Activated T-helper 1 cell treated with Interleukin-2 at 50 U/mL for 16 hours (primary cell): ENCODE measurements around the gene FBXO45.
"Not testable (repeated sequence)": the region's sequence is repeated elsewhere in the genome, so short reads cannot be mapped to it uniquely, and the experiment has no call there.

Source experiments
- DNase-seq: peaks from one replicate; pipeline ENCODE4 v3.0.0-alpha.2; 2020; ENCODE audit warnings: low read depth

The FBXO45 gene

GRCh38 chr3:196619223-196619622 lies 50.8 kb downstream of the FBXO45 start:
- DNase-seq: no peak

- DNase-seq: not testable (repeated sequence)
Observed at GRCh38 chr3:196619627-196620026, 51.2 kb downstream of the FBXO45 start.

GRCh38 chr3:196620161-196620604 lies 51.7 kb downstream of the FBXO45 start:
- no peak for DNase-seq

DNA sequence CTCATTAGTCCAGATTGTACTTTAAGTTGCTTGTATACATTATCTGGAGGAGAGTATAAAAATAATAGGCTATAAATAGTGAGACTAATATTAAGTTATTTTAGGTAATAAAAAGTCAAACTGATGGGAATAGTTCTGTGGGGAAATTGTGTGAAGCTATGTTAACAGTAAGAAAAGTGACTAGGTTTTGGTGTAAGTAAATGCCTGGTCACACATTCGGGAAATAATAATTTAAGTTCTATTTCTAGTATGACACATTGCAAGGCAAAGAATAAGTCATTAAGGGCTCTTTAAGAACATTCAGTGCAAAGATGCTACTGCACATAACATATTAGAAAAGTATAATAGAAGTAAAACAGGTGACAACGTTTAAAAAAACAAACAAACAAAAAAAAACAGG lies 52.2 kb downstream of the FBXO45 start:
- no peak for DNase-seq

DNA sequence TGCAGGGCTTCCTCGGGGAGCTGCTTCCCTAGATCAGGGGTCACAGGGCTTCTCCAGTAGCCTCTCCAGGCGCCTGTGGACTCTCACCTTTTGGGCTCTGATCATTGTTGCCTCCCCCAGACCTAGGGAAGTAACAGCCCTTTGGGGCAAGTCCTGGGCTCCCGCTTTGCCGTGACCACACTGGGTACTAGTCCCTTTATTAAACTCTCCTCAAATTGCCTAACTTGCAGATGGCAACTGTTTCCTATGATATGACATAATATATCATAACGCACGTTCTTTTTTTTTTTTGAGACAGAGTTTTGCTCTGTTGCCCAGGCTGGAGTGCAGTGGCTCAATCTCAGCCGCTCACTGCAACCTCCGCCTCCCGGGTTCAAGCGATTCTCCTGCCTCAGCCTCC lies 53.2 kb downstream of the FBXO45 start:
- no peak for DNase-seq

- DNase-seq: no peak
Observed at GRCh38 chr3:196624067-196624790, 55.8 kb downstream of the FBXO45 start.

DNA sequence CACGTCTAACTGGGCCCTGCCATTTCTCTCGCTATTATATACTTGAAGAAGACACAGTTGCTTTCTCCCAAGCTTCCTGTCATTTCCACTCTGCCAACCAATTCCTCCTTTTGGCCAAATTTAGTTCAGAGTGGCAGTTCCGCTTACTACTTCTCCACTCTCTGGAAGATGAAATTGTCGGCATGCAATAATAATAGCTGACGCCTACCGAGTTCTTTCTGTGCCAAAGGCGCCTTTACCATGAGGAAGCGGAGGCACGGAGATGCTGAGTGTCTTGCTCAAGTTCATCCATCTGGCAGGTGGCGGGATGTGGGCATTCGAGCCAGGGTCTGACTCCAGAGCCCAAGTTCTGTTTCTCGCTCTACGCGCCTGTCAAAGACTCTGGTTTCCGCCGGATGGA lies 56.4 kb downstream of the FBXO45 start:
- DNase-seq: no peak

- DNase-seq: no peak
Observed at GRCh38 chr3:196625331-196625730, 56.9 kb downstream of the FBXO45 start.

GRCh38 chr3:196627918-196628231 lies 59.4 kb downstream of the FBXO45 start:
- no peak for DNase-seq

- DNase-seq: no peak
Observed at GRCh38 chr3:196629228-196629627, 60.8 kb downstream of the FBXO45 start.

- DNase-seq: no peak
Observed at GRCh38 chr3:196631682-196632045, 63.2 kb downstream of the FBXO45 start.

DNA sequence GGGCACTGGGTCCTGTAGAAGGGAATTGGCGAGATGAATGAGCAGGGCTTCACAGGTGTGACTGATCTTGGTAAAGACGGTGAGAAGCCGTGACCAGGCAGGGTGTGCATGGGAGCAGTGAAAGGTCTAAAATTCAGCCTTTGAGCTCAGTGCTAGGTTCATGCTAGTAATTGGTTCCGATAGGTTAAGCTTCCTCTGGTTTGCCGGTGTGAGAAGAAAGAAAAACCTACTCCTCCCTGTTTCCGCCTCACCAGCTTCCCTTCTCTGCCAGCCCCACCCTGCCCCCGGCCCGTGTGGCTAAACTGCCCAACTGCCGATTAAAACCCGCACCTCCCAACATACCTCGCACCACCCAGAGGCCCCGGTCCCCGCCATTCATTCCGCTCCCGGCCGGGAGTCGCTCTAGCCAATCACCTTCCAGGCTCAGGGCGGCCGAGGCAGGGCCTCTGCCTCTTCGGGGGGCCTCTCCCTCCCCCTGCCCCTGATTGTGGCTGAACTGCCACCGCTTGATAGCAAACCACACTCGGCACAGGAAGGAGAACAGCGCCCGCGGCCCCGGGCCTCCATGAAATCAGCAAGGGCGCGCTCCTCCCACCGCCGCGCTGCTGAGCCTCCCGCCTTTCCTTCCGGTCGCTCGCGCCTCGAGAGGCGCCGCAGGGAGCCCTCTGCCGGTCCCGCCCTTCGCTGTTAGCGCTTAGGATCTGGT lies 63.7 kb downstream of the FBXO45 start:
- peak; percentile 85 for DNase-seq

DNA sequence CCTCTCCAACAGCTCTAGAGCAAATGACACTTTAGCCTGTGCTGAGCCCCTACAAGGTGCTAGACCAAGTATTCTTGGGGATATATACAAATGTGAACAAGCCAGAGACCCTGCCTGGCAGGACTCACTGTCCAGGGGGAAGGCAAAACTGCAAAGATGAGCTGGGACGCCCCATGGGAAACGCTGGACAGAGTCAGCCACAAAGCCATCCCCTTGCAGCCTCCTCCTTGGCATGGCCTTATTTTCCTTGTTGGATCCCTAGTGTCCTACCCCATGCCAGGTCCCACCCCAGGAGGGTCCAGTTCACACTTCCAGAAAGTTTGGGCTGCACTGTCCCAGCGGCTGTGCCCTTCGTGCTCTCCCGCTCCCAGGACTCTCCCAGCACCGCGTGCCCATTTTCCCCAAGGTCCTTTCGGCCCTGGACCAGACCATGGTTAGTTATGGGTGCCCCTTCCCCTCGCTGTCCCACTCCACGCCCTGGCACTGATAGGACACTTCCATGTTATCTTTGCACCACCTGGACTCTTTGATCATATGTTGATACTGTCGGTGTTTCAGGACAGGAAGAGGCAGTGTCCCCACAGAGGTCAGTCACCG lies 65.2 kb downstream of the FBXO45 start:
- DNase-seq: no peak

DNA sequence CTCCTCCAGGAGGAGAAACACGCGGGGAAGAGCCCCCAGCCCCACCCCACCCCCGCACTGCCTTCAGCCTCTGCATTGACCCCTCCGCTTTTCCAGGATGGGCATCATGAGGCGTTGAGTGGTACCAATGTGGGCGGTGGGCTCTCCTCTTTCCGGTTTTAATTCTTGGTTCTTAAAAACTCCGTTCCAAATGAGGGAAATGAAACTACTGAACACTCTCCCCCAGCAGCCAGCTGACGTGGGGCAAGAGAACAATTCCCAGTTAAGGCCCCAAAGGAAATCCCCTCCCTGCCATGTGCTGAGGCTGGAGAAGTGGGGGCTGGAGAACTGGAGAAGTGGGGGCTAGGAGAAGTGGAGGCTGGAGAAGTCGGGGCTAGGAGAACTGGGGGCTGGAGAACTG lies 65.8 kb downstream of the FBXO45 start:
- DNase-seq: no peak

- no peak for DNase-seq
Observed at GRCh38 chr3:196634829-196635228, 66.4 kb downstream of the FBXO45 start.

DNA sequence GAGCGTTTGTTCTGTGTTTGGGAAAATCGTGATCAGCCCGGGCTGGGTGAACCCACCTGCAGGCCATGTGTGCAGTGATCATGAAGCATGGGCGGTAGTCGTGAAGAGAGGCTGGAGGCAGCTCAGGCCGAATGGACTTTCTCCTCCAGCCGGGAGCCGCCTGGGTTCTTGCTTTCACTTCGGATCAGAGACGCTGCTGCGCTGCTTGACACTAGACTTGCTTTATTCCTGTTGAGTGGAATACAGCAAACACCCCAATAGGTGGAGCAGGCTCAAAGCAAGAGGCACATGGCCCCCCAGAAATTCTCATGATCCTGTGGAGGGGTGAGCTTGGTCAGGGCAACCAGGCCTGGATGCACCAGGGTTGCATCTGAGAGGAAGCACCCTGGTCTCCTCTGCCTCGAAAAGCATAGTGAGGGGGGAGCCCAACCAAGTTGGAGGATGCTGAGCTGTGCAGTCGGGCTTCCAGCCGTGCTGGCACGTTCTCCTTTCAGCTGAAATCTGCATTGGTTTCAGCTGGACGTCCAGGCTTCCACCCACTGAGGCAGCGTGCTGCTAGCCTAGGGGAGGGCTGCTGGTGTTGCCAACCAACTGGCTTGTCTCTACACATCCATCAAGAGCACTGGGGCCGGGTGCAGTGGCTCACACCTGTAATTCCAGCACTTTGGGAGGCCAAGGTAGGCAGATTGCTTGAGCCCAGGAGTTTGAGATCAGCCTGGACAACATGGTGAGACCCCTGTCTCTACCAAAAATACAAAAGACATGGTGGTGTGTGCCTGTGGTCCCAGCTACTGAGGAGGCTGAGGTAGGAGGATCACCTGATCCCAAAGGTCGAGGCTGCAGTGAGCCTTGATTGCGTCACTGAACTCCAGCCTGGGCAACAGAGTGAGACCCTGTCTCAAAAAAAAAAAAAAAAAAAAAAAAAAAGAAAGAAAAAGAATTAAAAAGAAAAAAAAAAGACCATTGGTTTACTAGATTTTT lies 68.2 kb downstream of the FBXO45 start:
- no peak for DNase-seq

DNA sequence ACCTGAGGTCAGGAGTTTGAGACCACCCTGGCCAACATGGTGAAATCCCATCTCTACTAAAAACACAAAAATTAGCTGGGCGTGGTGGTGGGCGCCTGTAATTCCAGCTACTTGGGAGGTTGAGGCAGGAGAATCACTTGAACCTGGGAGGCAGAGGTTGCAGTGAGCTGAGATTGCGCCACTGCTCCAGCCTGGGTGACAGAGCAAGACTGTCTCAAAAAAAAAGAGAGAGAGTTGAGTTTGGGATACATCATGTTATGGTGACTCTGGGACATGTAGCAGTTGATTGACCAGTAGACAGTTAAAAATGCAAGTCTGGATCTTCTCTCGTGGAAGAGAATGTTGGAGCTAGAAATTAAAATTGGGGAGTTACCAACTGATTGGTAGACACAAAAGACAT lies 69.5 kb downstream of the FBXO45 start:
- not testable (repeated sequence) for DNase-seq
